Measurements from ENCODE around the gene CABYR. TPM values are rescaled to one million over a fixed set of nuclear protein-coding genes. Genes with fewer than 3 reads are reported as not detected.

Gene CABYR
- total RNA-seq, 4 donors from 2014 or later = 1.1 to 1.5 TPM; not detected in 2

DNA sequence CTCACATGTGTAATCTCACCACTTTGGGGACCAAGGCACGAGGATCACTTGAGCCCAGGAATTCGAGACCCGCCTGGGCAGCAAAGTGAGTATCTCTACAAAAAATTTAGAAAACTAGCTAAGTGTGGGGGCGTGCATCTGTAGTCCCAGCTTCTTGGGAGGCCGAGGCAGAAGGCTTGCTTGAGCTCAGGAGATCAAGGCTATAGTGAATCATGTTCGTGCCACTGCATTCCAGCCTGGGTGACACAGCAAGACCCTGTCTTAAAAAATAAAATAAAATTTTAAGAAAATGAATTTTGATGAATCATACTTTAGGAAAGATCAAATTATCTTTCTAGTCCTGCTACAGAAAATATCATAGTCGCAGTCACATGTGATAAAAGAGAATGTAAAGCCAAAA lies 46.9 kb downstream of the CABYR start:
- Histone ChIP-seq H3K27me3 (no peaks in the 10 kb centered on the region), H3K4me3 (no peak overlapping the region), H3K4me1 (peaks cover 0 to 4% (median 0%) of the 10 kb centered on the region in 4 donors), H3K9me3 (no peaks in the 10 kb centered on the region), H3K27ac (no peak overlapping the region), H3K36me3 (peaks cover 0 to 6% (median 2%) of the 10 kb centered on the region in 4 donors)
- TF ChIP-seq POLR2A (IDR thresholded peaks at IDR 0.05) = no peak
- TF ChIP-seq POLR2AphosphoS5 (IDR thresholded peaks at IDR 0.05) = no peak
- TF ChIP-seq EP300 (IDR thresholded peaks at IDR 0.05; ENCODE audit: low read depth) = no peak
- TF ChIP-seq, protein P1, sequence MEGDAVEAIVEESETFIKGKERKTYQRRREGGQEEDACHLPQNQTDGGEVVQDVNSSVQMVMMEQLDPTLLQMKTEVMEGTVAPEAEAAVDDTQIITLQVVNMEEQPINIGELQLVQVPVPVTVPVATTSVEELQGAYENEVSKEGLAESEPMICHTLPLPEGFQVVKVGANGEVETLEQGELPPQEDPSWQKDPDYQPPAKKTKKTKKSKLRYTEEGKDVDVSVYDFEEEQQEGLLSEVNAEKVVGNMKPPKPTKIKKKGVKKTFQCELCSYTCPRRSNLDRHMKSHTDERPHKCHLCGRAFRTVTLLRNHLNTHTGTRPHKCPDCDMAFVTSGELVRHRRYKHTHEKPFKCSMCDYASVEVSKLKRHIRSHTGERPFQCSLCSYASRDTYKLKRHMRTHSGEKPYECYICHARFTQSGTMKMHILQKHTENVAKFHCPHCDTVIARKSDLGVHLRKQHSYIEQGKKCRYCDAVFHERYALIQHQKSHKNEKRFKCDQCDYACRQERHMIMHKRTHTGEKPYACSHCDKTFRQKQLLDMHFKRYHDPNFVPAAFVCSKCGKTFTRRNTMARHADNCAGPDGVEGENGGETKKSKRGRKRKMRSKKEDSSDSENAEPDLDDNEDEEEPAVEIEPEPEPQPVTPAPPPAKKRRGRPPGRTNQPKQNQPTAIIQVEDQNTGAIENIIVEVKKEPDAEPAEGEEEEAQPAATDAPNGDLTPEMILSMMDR (IDR thresholded peaks at IDR 0.05) = no peak
- no peak for DNase-seq
- in situ Hi-C loops (cut with MboI; ENCODE audit: low pct_ligation_motif_present in 1 of 4, low pct_unique_long_range_greater_than_20kb in 1 of 4, low sequenced_read_pairs in 3 of 4) (loop anchor here in 2 of 4 donors (25.0 kb wide), 1 partner anchor 301 kb away; no protein-coding TSS in a partner anchor), intact Hi-C loops (cut with DNase I; ENCODE audit: low total_unique reads) (no loop called here)
- WGBS, 2 donors (ENCODE audit: low coverage in 1 of 2) = 97 to 100% methylated on average over 5 to 7 of the region's 7 CpGs

DNA sequence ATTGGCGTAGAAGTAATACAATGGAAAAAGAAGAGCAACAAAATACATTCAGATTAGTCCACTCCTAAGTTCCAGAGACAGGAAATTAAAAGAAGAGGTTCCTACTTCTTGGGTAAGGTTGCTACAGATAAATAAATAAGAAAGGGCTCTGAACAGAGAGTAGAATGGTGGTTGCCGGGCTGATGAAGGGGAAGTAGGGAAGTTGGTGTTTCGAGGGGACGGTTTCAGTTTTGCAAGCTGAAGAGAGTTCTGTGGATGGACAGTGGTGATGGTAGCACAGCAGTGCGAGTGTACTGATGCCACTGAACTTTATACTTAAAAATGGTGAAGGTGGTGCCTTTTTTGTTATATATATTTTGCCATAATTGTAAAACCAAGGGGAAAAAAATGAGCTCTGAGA lies 48.2 kb downstream of the CABYR start:
- 80 to 86% methylated on average over 5 of the region's 5 CpGs for WGBS, 2 donors (ENCODE audit: low coverage in 1 of 2)
- Histone ChIP-seq H3K4me1 (peaks cover 0 to 4% (median 1%) of the 10 kb centered on the region in 4 donors), H3K36me3 (peaks cover 0 to 6% (median 2%) of the 10 kb centered on the region in 4 donors), H3K9me3 (no peaks in the 10 kb centered on the region), H3K4me3 (no peak overlapping the region), H3K27me3 (no peaks in the 10 kb centered on the region), H3K27ac (no peak overlapping the region)
- no peak for TF ChIP-seq EP300 (IDR thresholded peaks at IDR 0.05; ENCODE audit: low read depth)
- TF ChIP-seq, protein P1 (IDR thresholded peaks at IDR 0.05) = no peak
- no peak for TF ChIP-seq POLR2A (IDR thresholded peaks at IDR 0.05)
- no peak for TF ChIP-seq POLR2AphosphoS5 (IDR thresholded peaks at IDR 0.05)
- intact Hi-C loops (cut with DNase I; ENCODE audit: low total_unique reads) = no loop called here
- no peak for DNase-seq
- in situ Hi-C loops (cut with MboI; ENCODE audit: low pct_ligation_motif_present in 1 of 4, low pct_unique_long_range_greater_than_20kb in 1 of 4, low sequenced_read_pairs in 3 of 4) = loop anchor here in 2 of 4 donors (25.0 kb wide), 1 partner anchor 300 kb away; no protein-coding TSS in a partner anchor

DNA sequence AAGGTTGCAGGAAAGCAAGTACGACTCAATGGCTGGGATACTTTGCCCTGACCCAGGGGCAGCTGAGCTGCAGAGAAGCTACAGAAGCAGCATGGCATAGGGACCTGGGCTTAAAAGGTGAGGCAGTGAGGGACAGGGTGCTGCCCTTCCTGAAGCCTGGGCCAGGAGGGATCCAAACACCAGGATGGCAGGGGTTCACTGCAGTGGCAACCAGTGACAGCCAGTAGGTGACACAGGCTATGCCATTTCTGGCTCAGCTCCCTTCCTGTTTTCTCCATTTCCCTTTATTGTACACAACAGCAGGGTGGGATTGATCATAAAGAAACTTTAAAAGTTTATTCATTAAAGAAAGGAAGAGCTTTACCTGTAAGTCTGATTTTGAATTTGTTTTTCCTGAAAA lies 48.8 kb downstream of the CABYR start:
- TF ChIP-seq EP300 (IDR thresholded peaks at IDR 0.05; ENCODE audit: low read depth) = no peak
- TF ChIP-seq POLR2A (IDR thresholded peaks at IDR 0.05) = no peak
- TF ChIP-seq, protein P1 (IDR thresholded peaks at IDR 0.05) = no peak
- TF ChIP-seq POLR2AphosphoS5 (IDR thresholded peaks at IDR 0.05) = no peak
- in situ Hi-C loops (cut with MboI; ENCODE audit: low pct_ligation_motif_present in 1 of 4, low pct_unique_long_range_greater_than_20kb in 1 of 4, low sequenced_read_pairs in 3 of 4) (loop anchor here in 2 of 4 donors (25.0 kb wide), 1 partner anchor 300 kb away; no protein-coding TSS in a partner anchor), intact Hi-C loops (cut with DNase I; ENCODE audit: low total_unique reads) (no loop called here)
- Histone ChIP-seq H3K27me3 (no peaks in the 10 kb centered on the region), H3K4me1 (peaks cover 0 to 4% (median 1%) of the 10 kb centered on the region in 4 donors), H3K36me3 (peaks cover 0 to 6% (median 2%) of the 10 kb centered on the region in 4 donors), H3K9me3 (no peaks in the 10 kb centered on the region), H3K4me3 (no peak overlapping the region), H3K27ac (no peak overlapping the region)
- no peak for DNase-seq
- 75 to 93% methylated on average over 1 of the region's 1 CpG for WGBS, 2 donors (ENCODE audit: low coverage in 1 of 2)

DNA sequence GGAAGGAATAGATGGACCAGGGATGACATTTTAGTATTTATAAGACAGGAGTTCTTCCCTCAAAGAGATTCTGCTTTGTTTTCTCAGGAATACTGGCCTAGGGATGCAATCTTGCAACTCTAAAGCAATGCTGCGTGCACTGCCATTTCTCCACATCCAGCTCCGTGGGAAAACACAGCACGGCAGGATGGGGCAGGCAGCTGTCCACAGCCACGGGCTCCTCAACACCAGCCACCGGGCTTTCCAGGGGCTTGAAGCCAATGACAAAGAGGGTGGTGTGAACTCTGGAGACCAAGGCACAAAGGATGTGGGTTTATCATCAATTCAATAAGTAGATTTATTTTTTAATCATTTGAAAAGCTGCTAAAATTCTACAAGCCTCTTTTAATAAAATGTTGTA lies 49.3 kb downstream of the CABYR start:
- H3K9me3 ChIP-seq = no peaks in the 10 kb centered on the region
- DNase-seq = no peak
- H3K4me3 ChIP-seq = no peak overlapping the region
- H3K36me3 ChIP-seq = peaks cover 0 to 6% (median 2%) of the 10 kb centered on the region in 4 donors
- peaks cover 0 to 4% (median 1%) of the 10 kb centered on the region in 4 donors for H3K4me1 ChIP-seq
- no peaks in the 10 kb centered on the region for H3K27me3 ChIP-seq
- TF ChIP-seq POLR2AphosphoS5 (IDR thresholded peaks at IDR 0.05) (no peak), POLR2A (IDR thresholded peaks at IDR 0.05) (no peak), EP300 (IDR thresholded peaks at IDR 0.05; ENCODE audit: low read depth) (no peak)
- TF ChIP-seq, protein P1 (IDR thresholded peaks at IDR 0.05) = no peak
- no peak overlapping the region for H3K27ac ChIP-seq
- intact Hi-C loops (cut with DNase I; ENCODE audit: low total_unique reads) (no loop called here), in situ Hi-C loops (cut with MboI; ENCODE audit: low pct_ligation_motif_present in 1 of 4, low pct_unique_long_range_greater_than_20kb in 1 of 4, low sequenced_read_pairs in 3 of 4) (loop anchor here in 2 of 4 donors (25.0 kb wide), 1 partner anchor 299 kb away; no protein-coding TSS in a partner anchor)
- WGBS, 2 donors (ENCODE audit: low coverage in 1 of 2) = 75 to 84% methylated on average over 5 of the region's 5 CpGs

All from transverse colon (tissue), 4 donors.